Measurements from ENCODE around the gene PCYT1B. TPM values are rescaled to one million over a fixed set of nuclear protein-coding genes. Genes with fewer than 3 reads are reported as not detected.
A peak's percentile ranks its signal among the peaks of the same experiment; 100 is the strongest.
"Not testable (repeated sequence)": the region's sequence is repeated elsewhere in the genome, so short reads cannot be mapped to it uniquely, and the experiment has no call there.

Gene PCYT1B
- 1 to 10 TPM in 10 of 12 donors, not detected in 2; 1.6 to 3.3 (median 2.5) TPM for polyA plus RNA-seq (ENCODE audit: insufficient read length in 12 of 12)
- long read RNA-seq, donor 1, partial matches to known transcripts = 0 of 1 reads
- long read RNA-seq, donor 1, other reads (novel, unspliced or antisense) = 0 of 1 reads
- long read RNA-seq, donor 2 = 0 reads
- long read RNA-seq, donor 3, partial matches to known transcripts = 0 of 1 reads
- long read RNA-seq, donor 3, other reads (novel, unspliced or antisense) = 0 of 1 reads
- long read RNA-seq, donor 4 = 0 reads
- long read RNA-seq, donor 5 = 0 reads
- long read RNA-seq, donor 6 = 0 reads
- long read RNA-seq, donor 7 = 0 reads
- long read RNA-seq, donor 8 = 0 reads
- long read RNA-seq, donor 9 = 0 reads
- long read RNA-seq, donor 10 = 0 reads
- long read RNA-seq, donor 11 = 0 reads

- DNase-seq = peak; percentile 72
These were observed at the start of gene PCYT1B for GRCh38 chrX:24647257-24648058. TSS of gene PCYT1B (minus strand) at chrX:24647347. CDS start at chrX:24647105, 242 bp downstream.

- no peak for DNase-seq
These were observed 49.1 kb upstream of the PCYT1B start for GRCh38 chrX:24696294-24696693.

- DNase-seq = no peak
These were observed 47.7 kb upstream of the PCYT1B start for GRCh38 chrX:24694825-24695224.

- peak; percentile 93 for DNase-seq
These were observed 46.5 kb upstream of the PCYT1B start, which contains the start of gene POLA1 for GRCh38 chrX:24693453-24694202. TSS of gene POLA1 (plus strand) at chrX:24693918. CDS start at chrX:24693962, 44 bp downstream.

GRCh38 chrX:24692305-24692704 is 45.2 kb upstream of the PCYT1B start:
- no peak for DNase-seq

- no peak for DNase-seq
These were observed 36.9 kb upstream of the PCYT1B start for GRCh38 chrX:24684048-24684447.

GRCh38 chrX:24682739-24683432 is 35.7 kb upstream of the PCYT1B start:
- DNase-seq = no peak

GRCh38 chrX:24676403-24677024 is 29.4 kb upstream of the PCYT1B start:
- DNase-seq = no peak

- no peak for DNase-seq
These were observed 26.3 kb upstream of the PCYT1B start for GRCh38 chrX:24673424-24673823.

GRCh38 chrX:24672701-24673190 is 25.6 kb upstream of the PCYT1B start:
- DNase-seq = no peak

GRCh38 chrX:24668111-24668510 is 21.0 kb upstream of the PCYT1B start:
- no peak for DNase-seq

- DNase-seq = no peak
These were observed 15.2 kb upstream of the PCYT1B start for GRCh38 chrX:24662352-24662751.

GRCh38 chrX:24661292-24661691 is 14.1 kb upstream of the PCYT1B start:
- no peak for DNase-seq

GRCh38 chrX:24659646-24660045 is 12.5 kb upstream of the PCYT1B start:
- DNase-seq = no peak

- DNase-seq = no peak
These were observed 12.0 kb upstream of the PCYT1B start for GRCh38 chrX:24659106-24659505.

GRCh38 chrX:24658421-24658820 is 11.3 kb upstream of the PCYT1B start:
- no peak for DNase-seq

- no peak for DNase-seq
These were observed 10.7 kb upstream of the PCYT1B start for GRCh38 chrX:24657671-24658386.

- not testable (repeated sequence) for DNase-seq
These were observed 8.5 kb upstream of the PCYT1B start for GRCh38 chrX:24655679-24656078.

- no peak for DNase-seq
These were observed 4.6 kb upstream of the PCYT1B start for GRCh38 chrX:24651783-24652182.

GRCh38 chrX:24648495-24648894 is 1.3 kb upstream of the PCYT1B start:
- no peak for DNase-seq

Data from muscle of arm (tissue), 14 donors.